Lower leg skin (tissue), 4 donors: ENCODE results near the gene ISLR2. TPM values are rescaled to one million over a fixed set of nuclear protein-coding genes. Genes with fewer than 3 reads are reported as not detected.

Experiments used
- DNase-seq, 2 donors: peaks; one replicate each; pipeline ENCODE4 v3.0.0-alpha.2; 2019; ENCODE audit warnings: low spot score in 2 of 2
- H3K4me3 ChIP-seq: fragments of 200-600 bp; sonication (generic); 2 replicates; pipeline ENCODE4 v1.5.1; 2017; ENCODE audit warnings: mild to moderate bottlenecking, low read depth; ENCODE audit not compliant: poor library complexity, severe bottlenecking
- CTCF ChIP-seq, 3 donors: fragments of 450-650 bp; IDR thresholded peaks; one replicate each; pipeline ENCODE4 v1.5.1; 2016; ENCODE audit warnings: antibody characterized with exemption in 3 of 3, mild to moderate bottlenecking in 3 of 3, moderate library complexity in 2 of 3
- POLR2A ChIP-seq, 2 donors: fragments of 450-650 bp; IDR thresholded peaks; one replicate each; pipeline ENCODE4 v1.6.1; 2016 to 2017; ENCODE audit warnings: antibody characterized with exemption in 2 of 2, mild to moderate bottlenecking in 1 of 2, moderate library complexity in 1 of 2
- WGBS, 2 donors: methylation state at CpG; one replicate each; pipeline ENCODE4 v1.1.5; 2018; 5-methylcytosine and 5-hydroxymethylcytosine counted together
- intact Hi-C: fragments of 100-400 bp; cut with DNase I; formaldehyde crosslinking; loops from one replicate; pipeline ENCODE4 v1.15.0; 2023; ENCODE audit warnings: low total_unique reads
- total RNA-seq, 4 donors: library from RNA; depleted of rRNA; stranded (reverse); fragments of >200 nt; gene quantifications; one replicate each; pipeline ENCODE4 v1.1.0, GENCODE V29; 2016

The ISLR2 gene
- total RNA-seq, 4 donors from 2014 or later, result 0.17 to 0.91 (median 0.39) TPM; not detected in 1

DNA sequence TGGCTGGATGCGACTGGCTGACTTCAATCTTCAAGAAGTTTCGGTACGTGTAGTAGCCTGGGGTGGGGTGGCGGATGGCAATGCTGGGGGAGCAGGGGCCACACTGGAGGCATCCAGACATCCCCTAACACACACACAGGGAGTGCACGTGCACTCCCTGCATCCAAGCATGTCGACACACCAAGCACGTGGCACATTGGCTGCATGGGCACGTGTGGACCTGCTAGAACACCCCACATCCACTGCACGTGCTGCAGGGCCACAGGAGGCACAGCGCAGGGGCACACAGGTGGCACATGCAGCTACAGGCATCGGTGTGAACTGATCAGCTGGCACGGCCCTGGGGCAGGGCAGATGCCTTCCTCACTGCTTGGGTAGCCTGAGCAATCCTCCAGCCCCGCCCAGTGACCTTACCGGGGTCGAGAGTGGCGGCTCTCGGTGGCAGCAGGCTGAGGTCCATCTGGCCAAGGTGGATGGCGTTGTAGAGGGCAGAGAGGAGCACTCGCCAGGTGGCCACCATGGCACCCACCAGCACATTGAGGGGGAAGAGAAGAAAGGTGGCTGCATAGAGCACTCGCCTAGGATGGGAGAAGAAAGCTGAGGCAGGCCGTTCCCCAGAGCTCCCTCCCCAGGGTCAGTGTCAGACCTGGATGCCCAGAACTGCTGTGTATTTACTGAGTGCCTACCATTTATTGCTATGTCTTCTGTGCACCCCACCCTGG, 50.7 kb downstream of the ISLR2 start:
- WGBS, 2 donors, result 61 to 64% methylated on average over 19 to 21 of the region's 21 CpGs
- intact Hi-C loops, result no loop called here
- H3K4me3 ChIP-seq, result no peak overlapping the region
- DNase-seq, result no peak
- TF ChIP-seq CTCF (IDR thresholded peaks at IDR 0.05), result no peak
- no peak for TF ChIP-seq POLR2A (IDR thresholded peaks at IDR 0.05)

DNA sequence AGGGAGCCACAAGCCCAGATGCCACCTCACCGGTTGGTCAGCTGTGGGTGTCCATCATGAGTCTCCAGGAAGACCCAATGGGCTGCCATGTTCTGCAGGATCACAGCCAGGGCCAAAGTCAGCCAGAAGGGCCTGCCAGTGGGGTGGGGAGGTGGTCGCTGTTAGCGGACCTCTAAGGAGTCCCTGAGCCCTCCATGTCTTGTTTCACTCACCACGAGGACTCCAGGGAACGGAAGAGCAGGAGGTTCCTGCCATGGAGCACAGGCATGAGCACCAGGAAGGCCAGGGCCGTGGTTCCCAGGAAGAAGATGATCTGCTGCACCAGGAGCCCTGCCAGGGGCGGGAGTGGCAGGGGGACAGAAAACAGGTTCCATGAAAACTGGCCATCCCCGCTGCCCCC, 51.7 kb downstream of the ISLR2 start:
- no peak for DNase-seq
- WGBS, 2 donors, result 90 to 92% methylated on average over 8 of the region's 8 CpGs
- no peak overlapping the region for H3K4me3 ChIP-seq
- no peak for TF ChIP-seq POLR2A (IDR thresholded peaks at IDR 0.05)
- TF ChIP-seq CTCF (IDR thresholded peaks at IDR 0.05), result no peak
- intact Hi-C loops, result no loop called here

GRCh38 chr15:74184582-74185091, 54.3 kb downstream of the ISLR2 start:
- WGBS, 2 donors, result 80 to 85% methylated on average over 10 to 12 of the region's 12 CpGs

DNA sequence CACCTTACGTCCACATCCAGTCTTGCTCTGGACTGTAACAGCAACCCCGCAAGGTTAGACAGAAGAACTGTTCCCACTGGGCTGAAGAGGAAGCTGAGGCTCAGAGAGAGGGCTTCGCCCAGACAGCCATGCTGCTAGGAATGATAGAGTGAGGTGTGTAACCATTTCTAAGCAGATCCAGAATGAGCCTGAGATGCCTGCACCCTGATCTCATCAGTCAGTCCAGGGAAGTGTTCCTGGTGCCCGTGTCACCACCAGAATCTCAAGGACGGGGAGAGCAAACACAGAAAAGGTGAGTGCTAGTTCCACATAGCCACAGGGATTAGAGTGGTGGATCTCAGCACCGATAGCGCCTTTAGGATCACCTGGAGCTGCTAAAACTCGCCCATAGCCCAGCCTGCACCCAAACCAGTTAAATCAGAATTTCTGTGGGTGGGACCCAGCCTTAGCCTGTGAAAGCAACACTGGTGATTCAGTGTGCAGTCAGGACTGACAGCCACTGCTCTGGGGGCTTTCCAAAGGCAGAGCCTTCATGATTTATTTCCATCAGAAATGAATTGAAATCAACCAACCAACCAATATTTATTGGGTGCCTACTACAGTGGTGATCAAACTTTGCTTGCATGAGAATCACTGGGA, 55.4 kb downstream of the ISLR2 start:
- intact Hi-C loops, result no loop called here
- no peak for TF ChIP-seq POLR2A (IDR thresholded peaks at IDR 0.05)
- TF ChIP-seq CTCF (IDR thresholded peaks at IDR 0.05), result no peak
- DNase-seq, result no peak
- 53 to 69% methylated on average over 8 of the region's 8 CpGs for WGBS, 2 donors
- no peak overlapping the region for H3K4me3 ChIP-seq

More at GRCh38 chr15:74184582-74185091, 54.3 kb downstream of the ISLR2 start:
- TF ChIP-seq CTCF (IDR thresholded peaks at IDR 0.05) (no peak), POLR2A (IDR thresholded peaks at IDR 0.05) (no peak)
- no peak overlapping the region for H3K4me3 ChIP-seq
- no peak for DNase-seq
- intact Hi-C loops, result no loop called here

Other genes with a start within 250 kb of the ISLR2 start
- gene LOXL1, start 204.1 kb upstream of the ISLR2 start, total RNA-seq, result 1 to 10 TPM; 4.6 to 8.2 (median 6.6) TPM
- 10 to 100 TPM; 14.4 to 24.6 (median 23.9) TPM for gene STOML1, start 138.3 kb upstream of the ISLR2 start, total RNA-seq
- 10 to 100 TPM; 48.5 to 73.7 (median 60.3) TPM for gene PML, start 135.9 kb upstream of the ISLR2 start, total RNA-seq
- gene GOLGA6A, start 48.0 kb upstream of the ISLR2 start, total RNA-seq, result 1 to 10 TPM in 1 of 4 donors, under 1 TPM in 1, not detected in 2; 0.23 to 2.2 TPM
- gene ISLR, start 43.1 kb downstream of the ISLR2 start, total RNA-seq, result 10 to 100 TPM; 23.4 to 41.3 (median 26.1) TPM
- under 1 TPM in 1 of 4 donors, not detected in 3; 0.52 TPM for gene STRA6, start 72.2 kb downstream of the ISLR2 start, total RNA-seq
- gene CCDC33, start 105.7 kb downstream of the ISLR2 start, total RNA-seq, result not detected
- under 1 TPM in 3 of 4 donors, not detected in 1; 0.34 to 0.75 (median 0.49) TPM for gene CYP11A1, start 237.1 kb downstream of the ISLR2 start, total RNA-seq